Stimulated activated naive CD8-positive, alpha-beta T cell treated with anti-CD3 and anti-CD28 coated beads, Interleukin-15, amount 100 ng/mL, for 72 hours (primary cell): ENCODE results near the gene KRTAP4-4.
"Not testable (repeated sequence)": the region's sequence is repeated elsewhere in the genome, so short reads cannot be mapped to it uniquely, and the experiment has no call there.

ENCODE experiments used
- ATAC-seq: fragments of 150-1000 bp; cut with Tn5 transposase; 2 replicates; pipeline ENCODE4 v1.10.0; 2021; ENCODE audit warnings: mild to moderate bottlenecking, moderate library complexity
- DNase-seq, 2 donors: peaks; one replicate each; pipeline ENCODE4 v3.0.0; 2021 to 2022
- H3K27ac Mint-ChIP-seq, 2 donors: one replicate each; pipeline ENCODE4 v1.8.0; 2022; ENCODE audit warnings: mild to moderate bottlenecking in 2 of 2, mixed read lengths in 2 of 2, moderate library complexity in 2 of 2
- H3K27me3 Mint-ChIP-seq: one replicate; pipeline ENCODE4 v1.8.0; 2022; ENCODE audit warnings: mixed read lengths
- H3K4me1 Mint-ChIP-seq: one replicate; pipeline ENCODE4 v1.8.0; 2022; ENCODE audit warnings: mild to moderate bottlenecking, mixed read lengths
- H3K4me3 Mint-ChIP-seq, 2 donors: one replicate each; pipeline ENCODE4 v1.8.0; 2022; ENCODE audit warnings: mild to moderate bottlenecking in 2 of 2, mixed read lengths in 2 of 2, moderate library complexity in 1 of 2
- H3K9me3 Mint-ChIP-seq, 2 donors: one replicate each; pipeline ENCODE4 v1.8.0; 2022; ENCODE audit warnings: mixed read lengths in 2 of 2

The KRTAP4-4 gene

GRCh38 chr17:41127371-41127770, 33.2 kb downstream of the KRTAP4-4 start:
- peaks cover 0 to 1% of the 10 kb centered on the region in 2 donors for H3K9me3 Mint-ChIP-seq
- DNase-seq (no peak), ATAC-seq (no peak)
- no peaks in the 10 kb centered on the region for H3K27me3 Mint-ChIP-seq
- H3K27ac Mint-ChIP-seq, result no peak overlapping the region
- peaks cover 77% of the 10 kb centered on the region for H3K4me1 Mint-ChIP-seq
- H3K4me3 Mint-ChIP-seq, result no peak overlapping the region

GRCh38 chr17:41126412-41126811, 34.1 kb downstream of the KRTAP4-4 start:
- H3K9me3 Mint-ChIP-seq, result peaks cover 0 to 3% of the 10 kb centered on the region in 2 donors
- no peak overlapping the region for H3K4me3 Mint-ChIP-seq
- H3K27ac Mint-ChIP-seq, result no peak overlapping the region
- DNase-seq (no peak), ATAC-seq (no peak)
- no peaks in the 10 kb centered on the region for H3K27me3 Mint-ChIP-seq
- peaks cover 68% of the 10 kb centered on the region for H3K4me1 Mint-ChIP-seq

- ATAC-seq (no peak), DNase-seq (no peak)
- Mint-ChIP-seq H3K4me1 (peaks cover 65% of the 10 kb centered on the region), H3K27ac (no peak overlapping the region), H3K9me3 (peaks cover 0 to 7% of the 10 kb centered on the region in 2 donors), H3K27me3 (no peaks in the 10 kb centered on the region), H3K4me3 (no peak overlapping the region)
Observed at GRCh38 chr17:41125064-41125463, 35.5 kb downstream of the KRTAP4-4 start.

- not testable (repeated sequence) for H3K27me3 Mint-ChIP-seq, DNase-seq, ATAC-seq, H3K9me3 Mint-ChIP-seq
- H3K4me1 Mint-ChIP-seq, result peaks cover 62% of the 10 kb centered on the region
- H3K4me3 Mint-ChIP-seq, result peak within 1 kb of the TSS; percentile 72
- peak within 1 kb of the TSS in 1 of 2 donors; percentile 76 for H3K27ac Mint-ChIP-seq
Observed at GRCh38 chr17:41123991-41124371, 36.6 kb downstream of the KRTAP4-4 start, which contains the start of gene KRTAP4-12. TSS of gene KRTAP4-12 (minus strand) at chr17:41124182. CDS start at chr17:41124122, 60 bp downstream.

GRCh38 chr17:41123292-41123990, 37.1 kb downstream of the KRTAP4-4 start:
- Mint-ChIP-seq H3K27ac (peak overlapping the region in 1 of 2 donors; percentile 76), H3K4me1 (peaks cover 61% of the 10 kb centered on the region), H3K4me3 (peak overlapping the region; percentile 72)
- not testable (repeated sequence) for H3K27me3 Mint-ChIP-seq, H3K9me3 Mint-ChIP-seq, ATAC-seq, DNase-seq

GRCh38 chr17:41121742-41122141, 38.8 kb downstream of the KRTAP4-4 start:
- DNase-seq (no peak), ATAC-seq (no peak)
- H3K27ac Mint-ChIP-seq, result no peak overlapping the region
- H3K27me3 Mint-ChIP-seq, result no peaks in the 10 kb centered on the region
- peaks cover 59% of the 10 kb centered on the region for H3K4me1 Mint-ChIP-seq
- H3K9me3 Mint-ChIP-seq, result peaks cover 0 to 7% of the 10 kb centered on the region in 2 donors
- no peak overlapping the region for H3K4me3 Mint-ChIP-seq

GRCh38 chr17:41119696-41120690, 40.6 kb downstream of the KRTAP4-4 start:
- H3K27ac Mint-ChIP-seq, result peak overlapping the region; percentile 89 to 91
- H3K27me3 Mint-ChIP-seq, DNase-seq, H3K9me3 Mint-ChIP-seq: not testable (repeated sequence)
- H3K4me3 Mint-ChIP-seq, result peak overlapping the region; percentile 29 to 60
- ATAC-seq, result peak; percentile 45
- H3K4me1 Mint-ChIP-seq, result peaks cover 48% of the 10 kb centered on the region

- DNase-seq, result no peak
- peaks cover 0 to 7% of the 10 kb centered on the region in 2 donors for H3K9me3 Mint-ChIP-seq
- no peak overlapping the region for H3K27ac Mint-ChIP-seq
- H3K4me1 Mint-ChIP-seq, result peaks cover 35% of the 10 kb centered on the region
- H3K27me3 Mint-ChIP-seq, result no peaks in the 10 kb centered on the region
- ATAC-seq, result no peak
- H3K4me3 Mint-ChIP-seq, result no peak overlapping the region
Observed at GRCh38 chr17:41118721-41119120, 41.8 kb downstream of the KRTAP4-4 start.

- not testable (repeated sequence) for H3K27ac Mint-ChIP-seq, ATAC-seq, DNase-seq, H3K27me3 Mint-ChIP-seq, H3K9me3 Mint-ChIP-seq, H3K4me3 Mint-ChIP-seq
- peaks cover 27% of the 10 kb centered on the region for H3K4me1 Mint-ChIP-seq
Observed at GRCh38 chr17:41117846-41118386, 42.6 kb downstream of the KRTAP4-4 start, which contains the start of gene KRTAP4-11. TSS of gene KRTAP4-11 (minus strand) at chr17:41118373. CDS start at chr17:41118315, 58 bp downstream.

GRCh38 chr17:41116297-41116696, 44.3 kb downstream of the KRTAP4-4 start:
- H3K27ac Mint-ChIP-seq, result no peak overlapping the region
- no peak overlapping the region for H3K4me3 Mint-ChIP-seq
- no peaks in the 10 kb centered on the region for H3K27me3 Mint-ChIP-seq
- peaks cover 25% of the 10 kb centered on the region for H3K4me1 Mint-ChIP-seq
- H3K9me3 Mint-ChIP-seq, result peaks cover 0 to 6% of the 10 kb centered on the region in 2 donors
- DNase-seq (no peak), ATAC-seq (no peak)

- peaks cover 0 to 12% of the 10 kb centered on the region in 2 donors for H3K9me3 Mint-ChIP-seq
- H3K4me3 Mint-ChIP-seq, result no peak overlapping the region
- ATAC-seq, result no peak
- no peak for DNase-seq
- peaks cover 19% of the 10 kb centered on the region for H3K4me1 Mint-ChIP-seq
- H3K27ac Mint-ChIP-seq, result no peak overlapping the region
- H3K27me3 Mint-ChIP-seq, result no peaks in the 10 kb centered on the region
Observed at GRCh38 chr17:41111151-41111885, 49.2 kb downstream of the KRTAP4-4 start.
